Fibroblast of mammary gland (primary cell): ENCODE data around the gene SNRPA.
A peak's percentile ranks its signal among the peaks of the same experiment; 100 is the strongest.

Source experiments
- DNase-seq: peaks from one replicate; pipeline ENCODE4 v3.0.0-alpha.2; 2010; ENCODE audit warnings: low read depth
- H3K4me3 ChIP-seq: 2 replicates; pipeline ENCODE4 v1.5.1; 2011; ENCODE audit warnings: low read depth, mild to moderate bottlenecking, low read length, moderate library complexity; ENCODE audit not compliant: control insufficient read depth
- TF ChIP-seq, protein P1 (sequence below): conservative IDR thresholded peaks from 2 replicates; pipeline ENCODE4 v1.5.1; 2011; ENCODE audit warnings: low read depth, low read length, inconsistent platforms; ENCODE audit not compliant: control insufficient read depth, insufficient read depth

Gene SNRPA

DNA sequence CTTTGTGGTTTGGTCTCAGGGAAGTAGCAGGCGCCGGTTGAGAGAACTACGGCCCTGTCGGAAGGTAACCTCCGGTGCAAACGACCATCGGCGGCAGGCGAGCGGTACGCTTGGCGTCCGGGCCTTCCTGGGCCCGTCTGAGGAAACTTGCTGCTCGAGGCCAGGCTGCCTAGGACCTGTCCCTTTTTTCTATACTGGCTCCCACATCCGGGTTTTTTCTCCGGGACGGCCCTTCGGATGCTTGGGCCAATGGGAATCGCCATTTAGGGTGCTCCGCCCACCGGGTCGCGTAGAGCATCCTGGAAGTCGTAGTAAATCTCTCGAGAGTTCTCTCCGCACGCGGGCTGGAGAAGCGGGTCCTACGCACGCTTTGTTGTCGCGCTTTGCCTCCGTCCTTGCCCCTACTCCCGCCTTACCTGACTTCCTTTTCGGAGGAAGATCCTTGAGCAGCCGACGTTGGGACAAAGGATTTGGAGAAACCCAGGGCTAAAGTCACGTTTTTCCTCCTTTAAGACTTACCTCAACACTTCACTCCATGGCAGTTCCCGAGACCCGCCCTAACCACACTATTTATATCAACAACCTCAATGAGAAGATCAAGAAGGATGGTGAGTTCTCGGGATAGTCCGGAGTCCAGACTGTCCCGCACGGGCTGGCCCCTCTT, at the start of gene SNRPA:
Gene SNRPA, plus strand, starts transcription at position 330 of the 664 bp plus-strand sequence. Its CDS starts 206 bp downstream, at position 536.
- TF ChIP-seq, protein P1, sequence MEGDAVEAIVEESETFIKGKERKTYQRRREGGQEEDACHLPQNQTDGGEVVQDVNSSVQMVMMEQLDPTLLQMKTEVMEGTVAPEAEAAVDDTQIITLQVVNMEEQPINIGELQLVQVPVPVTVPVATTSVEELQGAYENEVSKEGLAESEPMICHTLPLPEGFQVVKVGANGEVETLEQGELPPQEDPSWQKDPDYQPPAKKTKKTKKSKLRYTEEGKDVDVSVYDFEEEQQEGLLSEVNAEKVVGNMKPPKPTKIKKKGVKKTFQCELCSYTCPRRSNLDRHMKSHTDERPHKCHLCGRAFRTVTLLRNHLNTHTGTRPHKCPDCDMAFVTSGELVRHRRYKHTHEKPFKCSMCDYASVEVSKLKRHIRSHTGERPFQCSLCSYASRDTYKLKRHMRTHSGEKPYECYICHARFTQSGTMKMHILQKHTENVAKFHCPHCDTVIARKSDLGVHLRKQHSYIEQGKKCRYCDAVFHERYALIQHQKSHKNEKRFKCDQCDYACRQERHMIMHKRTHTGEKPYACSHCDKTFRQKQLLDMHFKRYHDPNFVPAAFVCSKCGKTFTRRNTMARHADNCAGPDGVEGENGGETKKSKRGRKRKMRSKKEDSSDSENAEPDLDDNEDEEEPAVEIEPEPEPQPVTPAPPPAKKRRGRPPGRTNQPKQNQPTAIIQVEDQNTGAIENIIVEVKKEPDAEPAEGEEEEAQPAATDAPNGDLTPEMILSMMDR: no peak
- peak; percentile 97 for DNase-seq
- peak within 1 kb of the TSS; percentile 79 for H3K4me3 ChIP-seq

- no peak for DNase-seq
- TF ChIP-seq, protein P1: no peak
- no peak overlapping the region for H3K4me3 ChIP-seq
These were observed 49.2 kb upstream of the SNRPA start for GRCh38 chr19:40701758-40702157.

DNA sequence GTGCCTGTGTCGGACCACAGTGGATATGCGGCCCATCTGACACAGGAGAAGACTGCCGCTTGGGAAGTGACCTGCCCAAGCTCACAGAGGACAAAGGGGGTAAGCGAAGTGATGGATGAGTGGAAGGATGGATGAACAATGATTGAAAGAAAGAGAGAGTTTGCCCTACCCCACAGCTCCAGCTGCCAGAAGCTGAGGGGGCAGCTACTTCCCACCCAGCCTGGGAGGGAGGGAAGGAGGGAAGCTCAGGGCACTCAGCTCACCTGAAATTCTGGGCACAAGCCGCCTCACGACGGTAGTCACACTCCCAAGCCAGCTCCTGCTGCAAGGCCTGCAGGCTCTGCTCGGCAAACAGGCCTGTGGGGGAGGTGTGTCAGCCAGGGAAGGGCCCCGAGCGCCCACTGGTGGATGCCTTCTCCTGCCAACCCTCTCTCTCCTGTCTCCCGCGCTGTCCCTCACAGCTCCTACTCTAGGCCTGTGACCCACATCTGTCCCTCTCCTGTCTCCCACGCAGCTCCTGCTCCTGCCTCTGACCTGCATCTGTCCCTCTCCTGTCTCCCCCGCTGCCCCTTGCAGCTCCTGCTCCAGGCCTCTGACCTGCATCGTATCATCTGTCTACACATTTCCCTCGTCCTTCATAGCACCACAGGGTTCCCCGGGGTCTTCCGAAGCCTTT, 48.5 kb upstream of the SNRPA start:
- no peak for DNase-seq

DNA sequence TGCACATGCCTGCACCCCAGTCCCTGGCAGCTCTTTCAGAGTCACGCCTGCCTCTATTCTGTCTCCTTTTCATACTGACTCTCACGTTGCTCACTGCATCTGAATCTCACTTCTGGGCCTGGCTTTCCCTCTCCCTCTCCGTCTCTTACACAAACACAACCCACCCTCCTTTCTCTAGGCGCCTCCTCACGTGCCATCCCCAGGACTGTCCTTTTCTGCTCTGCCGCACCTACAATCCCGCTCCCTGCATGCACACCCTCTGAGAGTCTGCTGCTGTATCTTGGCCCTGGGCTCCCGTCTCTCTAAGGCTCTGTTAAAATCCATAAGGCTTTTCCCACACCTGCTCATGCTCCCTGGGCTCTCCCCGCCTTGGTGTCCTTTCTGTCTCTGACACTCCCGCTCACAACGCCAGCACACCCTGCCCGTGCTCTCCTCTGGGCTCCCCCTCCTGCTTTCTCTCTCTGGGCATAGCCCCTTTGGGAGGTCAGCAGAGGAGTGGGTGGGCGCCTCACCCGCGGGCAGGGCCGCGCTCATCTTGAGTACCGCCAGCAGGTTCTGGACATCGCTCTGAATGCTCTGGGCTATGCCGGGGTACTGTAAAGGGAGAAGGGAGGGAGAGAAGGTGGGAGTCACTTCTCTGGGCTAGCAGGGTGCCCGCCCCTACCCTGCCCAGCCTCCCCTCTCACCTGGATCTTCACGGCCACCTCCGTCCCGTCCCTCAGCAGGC, 47.8 kb upstream of the SNRPA start:
- no peak overlapping the region for H3K4me3 ChIP-seq
- TF ChIP-seq, protein P1: no peak
- DNase-seq: no peak

More for the DNA sequence above, 48.5 kb upstream of the SNRPA start:
- no peak overlapping the region for H3K4me3 ChIP-seq
- TF ChIP-seq, protein P1: peak; percentile 19

DNA sequence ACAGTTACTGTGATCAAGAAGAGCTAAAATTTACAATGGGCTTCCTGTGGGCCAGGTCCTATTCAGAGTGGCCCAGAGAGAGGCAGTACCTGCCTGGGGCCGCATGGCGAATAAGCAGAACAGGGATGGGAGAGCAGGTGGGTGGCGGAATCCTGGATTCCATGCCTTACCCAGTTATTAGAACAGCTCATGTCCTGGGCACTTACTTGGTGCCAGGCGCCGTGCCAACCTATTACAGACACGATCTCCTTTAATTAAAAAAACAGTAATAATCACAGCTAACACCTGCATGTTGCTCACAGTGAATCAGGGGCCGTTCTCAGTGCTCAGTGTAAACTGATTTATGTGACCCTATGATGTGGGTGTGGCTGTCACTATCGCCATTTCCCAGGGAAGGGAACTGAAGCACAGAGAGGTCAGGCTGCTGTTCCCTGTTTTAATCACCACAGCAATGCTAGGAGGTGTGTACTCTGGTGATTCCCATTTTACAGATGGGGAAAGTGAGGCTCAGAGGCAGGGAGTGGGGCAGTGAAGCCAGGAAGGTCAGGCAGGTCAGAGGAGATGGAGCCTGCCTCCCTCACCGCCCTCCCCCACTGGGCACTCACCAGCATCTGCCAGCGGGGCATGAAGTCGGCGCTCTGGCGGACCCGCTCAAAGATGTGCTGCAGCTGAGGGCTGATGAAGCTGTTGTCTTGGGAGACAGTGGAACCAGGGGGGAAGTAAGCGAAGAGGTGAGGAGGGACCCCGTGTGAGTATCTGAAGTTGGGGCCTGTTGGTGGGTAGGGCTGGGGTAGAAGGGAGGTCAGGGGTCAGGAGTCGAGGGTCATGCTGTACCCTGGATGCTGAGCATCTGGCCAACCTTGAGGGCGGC, 46.3 kb upstream of the SNRPA start:
- no peak overlapping the region for H3K4me3 ChIP-seq
- TF ChIP-seq, protein P1: no peak
- DNase-seq: no peak

GRCh38 chr19:40705362-40705651, 45.7 kb upstream of the SNRPA start:
- peak; percentile 93 for DNase-seq
- no peak overlapping the region for H3K4me3 ChIP-seq
- TF ChIP-seq, protein P1: no peak
